ENCODE data around the gene PHF21A.

PHF21A gene

DNA sequence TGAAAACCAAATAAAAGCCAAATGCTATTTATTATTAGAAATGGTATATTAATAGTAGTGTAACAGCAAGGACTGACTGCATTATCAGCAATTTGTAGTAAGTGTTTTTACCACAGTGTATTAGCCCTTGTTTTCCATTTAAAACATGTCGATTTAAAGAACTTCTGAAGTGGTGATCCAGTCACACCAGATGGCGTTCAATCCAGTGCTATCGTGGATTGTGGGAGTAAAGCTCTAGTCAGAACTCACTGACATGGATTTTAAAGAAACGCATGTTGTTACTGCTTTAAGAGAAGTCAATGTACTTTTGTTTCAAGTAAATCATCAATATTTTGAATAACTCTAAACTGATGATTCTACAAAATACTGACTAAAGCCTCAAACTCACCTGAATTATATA, 147.7 kb downstream of the PHF21A start:
- no peak for DNase-seq

- DNase-seq = no peak
Observed at GRCh38 chr11:45968901-45969300, 152.4 kb downstream of the PHF21A start.

DNA sequence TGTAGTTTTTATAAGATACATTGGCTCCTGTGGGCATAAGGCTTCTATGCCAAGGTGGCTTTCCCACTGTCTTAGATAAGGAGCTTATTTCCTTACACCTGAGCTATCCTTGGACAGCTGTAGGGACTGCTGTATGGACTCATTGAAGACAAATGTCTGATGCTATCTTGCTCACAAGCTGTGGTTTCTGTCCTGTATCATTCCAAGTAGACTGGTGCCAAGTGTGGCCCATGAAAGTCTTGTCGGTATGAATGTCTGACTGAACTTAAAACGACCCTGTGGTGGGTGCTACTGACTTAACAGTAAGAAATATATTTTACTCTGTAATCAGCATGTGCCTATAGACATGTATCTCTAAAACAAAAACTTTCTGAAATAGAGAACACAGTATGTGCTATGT, 153.7 kb downstream of the PHF21A start:
- DNase-seq = no peak

DNA sequence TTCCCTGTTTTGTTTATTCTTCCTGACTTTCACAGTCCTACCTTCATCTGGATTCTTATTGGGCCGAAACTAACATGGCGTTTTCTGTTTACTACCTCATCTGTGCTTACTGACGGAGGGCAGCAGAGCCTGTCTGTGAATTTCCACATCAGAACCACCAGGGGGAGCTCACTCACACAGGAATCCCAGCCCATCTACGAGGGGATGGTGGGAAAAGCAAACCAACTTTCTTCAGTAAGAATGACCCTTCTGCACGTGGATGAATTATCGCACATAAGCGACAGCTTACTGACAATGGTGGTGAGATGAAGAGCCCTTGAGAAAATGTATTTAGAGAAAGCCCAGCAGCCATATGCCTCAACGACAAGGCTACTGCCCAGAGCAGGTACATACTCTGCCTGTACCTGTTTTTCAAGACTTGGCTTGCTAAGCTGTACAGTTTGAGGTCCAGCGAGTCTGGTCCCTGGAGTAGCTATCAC, 156.3 kb downstream of the PHF21A start:
- DNase-seq = peak; percentile 9

- no peak for DNase-seq
Observed at GRCh38 chr11:45961751-45962240, 159.5 kb downstream of the PHF21A start.

DNA sequence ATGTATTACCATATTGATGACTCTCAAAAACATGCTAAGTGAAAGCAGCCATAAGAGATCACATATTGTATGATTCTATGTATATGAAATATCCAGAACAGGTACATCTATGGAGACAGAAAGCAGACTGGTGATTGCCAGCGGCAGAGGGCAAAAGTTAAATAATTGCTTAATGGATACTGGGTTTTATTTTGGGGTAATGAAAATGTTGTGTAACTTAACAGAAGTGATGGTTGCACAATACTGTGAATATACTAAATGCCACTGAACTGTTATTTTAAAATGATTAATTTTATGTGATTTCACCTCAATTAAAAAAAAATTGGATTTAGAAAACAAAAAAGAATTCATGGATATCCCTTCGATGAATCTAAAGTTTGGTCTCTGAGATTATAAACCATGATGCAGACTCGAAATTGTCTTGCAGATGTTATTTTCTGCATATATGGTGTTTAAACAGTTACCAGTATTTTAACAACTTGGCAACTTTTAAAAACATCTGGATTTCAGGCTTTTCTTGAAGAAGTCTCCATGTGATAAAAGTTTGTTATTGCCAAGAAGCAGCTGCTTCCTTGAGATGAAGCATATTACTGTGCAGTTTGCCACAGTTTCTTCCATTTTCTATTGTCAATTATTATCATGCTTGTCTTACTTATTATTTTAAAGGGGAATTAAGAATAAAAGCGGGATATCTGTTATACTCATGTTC, 160.7 kb downstream of the PHF21A start:
- DNase-seq = no peak

DNA sequence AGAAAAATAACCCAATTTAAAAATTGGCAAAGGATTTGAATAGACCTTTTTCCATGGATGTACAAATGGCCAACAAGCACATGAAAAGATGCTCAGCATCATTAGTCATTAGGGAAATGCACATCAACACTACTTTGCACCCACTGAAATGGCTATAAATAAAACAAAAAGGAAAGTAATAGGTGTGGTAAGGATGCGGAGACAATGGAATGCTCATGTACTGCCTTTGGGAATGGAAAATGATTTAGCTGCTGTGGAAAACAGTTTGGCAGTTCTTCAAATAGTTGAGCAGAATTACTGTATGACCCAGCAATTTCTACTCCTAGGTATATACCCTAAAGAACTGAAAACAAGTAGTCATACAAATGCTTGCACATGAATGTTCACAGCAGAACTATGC, 161.4 kb downstream of the PHF21A start:
- no peak for DNase-seq

- DNase-seq = no peak
Observed at GRCh38 chr11:45949992-45950407, 171.3 kb downstream of the PHF21A start.

DNA sequence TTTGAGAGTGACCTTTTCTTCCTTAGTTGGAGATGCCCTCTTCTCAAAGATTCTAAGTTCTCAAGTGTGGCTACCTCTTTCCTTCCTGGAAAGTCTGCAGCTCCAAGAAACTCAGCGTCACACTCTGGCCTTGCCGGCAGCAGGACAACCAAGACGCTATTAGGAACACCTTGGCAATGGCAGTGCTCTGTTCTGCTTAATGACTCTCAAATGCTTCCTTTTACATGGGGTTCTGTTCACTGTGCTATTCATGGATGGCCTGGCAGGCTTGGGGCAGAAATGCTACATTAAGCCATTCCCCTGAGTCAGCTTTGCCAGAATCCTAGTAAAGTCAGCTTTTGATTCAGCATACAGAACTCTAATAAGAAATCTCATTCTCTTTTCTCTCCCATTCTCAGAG, 172.9 kb downstream of the PHF21A start:
- no peak for DNase-seq

DNA sequence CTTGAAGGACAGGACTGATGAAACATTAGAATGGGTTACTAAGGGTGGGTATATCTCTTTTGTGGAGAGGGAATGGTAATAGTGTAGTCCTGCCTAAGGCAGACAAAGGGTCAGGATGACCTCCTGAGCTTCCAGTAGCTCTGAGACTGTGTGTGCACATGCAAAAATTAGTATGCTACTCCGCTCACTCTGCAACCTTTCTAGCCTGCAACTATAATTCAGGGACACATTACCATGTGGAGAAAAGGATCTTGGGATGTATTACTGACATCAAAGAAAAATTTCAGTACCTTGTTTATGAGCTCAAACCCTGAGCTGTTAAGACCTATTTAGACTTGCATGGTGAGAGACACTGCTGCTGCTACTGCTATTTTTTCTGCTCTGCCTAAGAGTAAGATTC, 173.4 kb downstream of the PHF21A start:
- no peak for DNase-seq

GRCh38 chr11:45945397-45945999, 175.8 kb downstream of the PHF21A start:
- DNase-seq = no peak

GRCh38 chr11:45942381-45942780, 178.9 kb downstream of the PHF21A start:
- DNase-seq = no peak

GRCh38 chr11:45941285-45941684, 180.0 kb downstream of the PHF21A start:
- DNase-seq = no peak

DNA sequence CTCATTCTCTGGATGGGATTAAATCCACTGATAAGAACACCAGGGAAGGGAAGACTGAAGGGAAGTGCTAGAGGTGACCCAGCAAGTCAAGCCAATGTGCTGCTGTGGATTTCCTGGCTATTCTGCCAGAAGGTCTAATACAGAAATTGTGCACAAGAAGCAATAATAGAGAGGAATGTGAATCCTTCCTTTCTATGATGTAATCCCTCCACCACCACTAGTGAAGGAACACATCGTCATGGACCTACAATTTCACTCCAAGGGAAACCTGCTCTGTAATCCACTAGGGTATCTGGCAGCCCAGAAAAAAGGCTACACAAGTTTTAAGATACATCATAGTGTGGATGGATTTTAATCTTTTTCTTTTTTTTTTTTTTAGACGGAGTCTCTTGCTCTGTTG, 181.4 kb downstream of the PHF21A start:
- no peak for DNase-seq

- no peak for DNase-seq
Observed at GRCh38 chr11:45937916-45938315, 183.3 kb downstream of the PHF21A start.

GRCh38 chr11:45936511-45937054, 184.7 kb downstream of the PHF21A start:
- no peak for DNase-seq

DNA sequence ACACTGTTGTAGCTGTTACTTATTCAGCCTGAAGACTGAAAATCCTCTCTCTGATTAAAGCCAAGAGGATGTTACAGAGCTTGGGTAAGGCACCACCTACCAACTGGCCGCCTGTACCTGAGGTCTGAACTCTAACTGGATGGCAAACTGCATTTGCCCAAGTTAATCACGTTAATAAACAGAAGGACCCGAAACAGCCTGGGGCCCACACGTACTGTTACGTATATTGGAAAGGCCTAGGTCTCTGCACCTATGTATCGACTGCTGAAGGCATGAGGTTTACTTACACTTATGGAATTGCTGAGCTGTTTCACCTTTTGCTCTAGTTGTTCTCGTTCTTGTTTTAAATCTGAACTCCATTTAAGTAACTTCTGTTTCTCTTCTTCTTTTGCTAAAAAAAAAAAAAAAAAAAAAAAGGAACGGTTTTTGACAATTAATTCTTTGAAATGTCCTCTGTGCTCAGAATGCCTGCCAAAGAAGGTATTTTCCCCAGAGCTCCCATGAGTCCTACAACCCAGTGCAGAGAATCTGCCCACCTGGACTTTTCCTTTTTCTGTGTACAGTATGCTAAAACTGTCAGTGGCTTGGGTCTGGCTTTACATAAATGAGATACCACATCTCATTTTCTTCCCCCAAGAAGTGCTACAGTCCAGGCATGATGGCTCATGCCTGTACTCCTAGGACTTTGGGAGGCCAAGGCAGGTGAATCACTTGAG, 185.7 kb downstream of the PHF21A start:
- DNase-seq = no peak

- no peak for DNase-seq
Observed at GRCh38 chr11:45934580-45935318, 186.5 kb downstream of the PHF21A start.

DNA sequence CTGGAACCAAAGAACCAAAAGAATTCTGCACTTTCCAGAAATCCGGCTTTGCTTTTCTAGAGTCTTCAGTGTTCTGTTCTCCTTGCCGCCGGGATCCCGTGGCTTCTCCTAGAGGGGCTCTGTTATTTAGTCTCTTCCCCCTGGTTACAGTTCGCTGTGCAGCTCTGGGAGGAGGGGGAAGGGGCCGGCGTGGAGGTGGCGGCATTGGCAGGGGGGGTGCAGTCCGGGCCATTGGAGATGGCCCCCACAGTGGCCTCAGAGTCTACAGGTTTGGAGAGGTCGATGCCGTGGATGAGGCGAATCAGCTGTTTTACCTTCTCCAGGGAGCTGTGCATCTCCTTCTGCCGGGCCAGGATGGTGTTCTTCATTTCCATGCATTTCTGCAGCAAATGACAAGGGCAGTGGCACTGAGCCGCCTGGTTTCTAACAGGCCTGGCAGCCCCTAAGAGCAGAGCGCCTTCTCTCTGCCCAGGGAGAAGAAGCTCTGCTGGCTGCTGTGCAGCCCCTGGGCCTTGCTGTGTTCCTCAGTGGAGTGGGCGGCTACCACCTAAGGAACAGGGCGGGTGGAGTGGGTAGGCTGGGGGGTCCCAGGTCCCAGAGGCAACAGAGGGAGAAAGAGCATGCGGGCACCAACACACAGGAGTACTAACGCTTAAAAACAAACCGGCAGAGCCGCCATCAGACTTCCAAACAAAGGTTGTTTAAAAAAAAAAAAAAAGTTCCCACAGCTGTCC, 187.2 kb downstream of the PHF21A start:
- DNase-seq = no peak

GRCh38 chr11:45933131-45933831, 188.0 kb downstream of the PHF21A start:
- DNase-seq = no peak

DNA sequence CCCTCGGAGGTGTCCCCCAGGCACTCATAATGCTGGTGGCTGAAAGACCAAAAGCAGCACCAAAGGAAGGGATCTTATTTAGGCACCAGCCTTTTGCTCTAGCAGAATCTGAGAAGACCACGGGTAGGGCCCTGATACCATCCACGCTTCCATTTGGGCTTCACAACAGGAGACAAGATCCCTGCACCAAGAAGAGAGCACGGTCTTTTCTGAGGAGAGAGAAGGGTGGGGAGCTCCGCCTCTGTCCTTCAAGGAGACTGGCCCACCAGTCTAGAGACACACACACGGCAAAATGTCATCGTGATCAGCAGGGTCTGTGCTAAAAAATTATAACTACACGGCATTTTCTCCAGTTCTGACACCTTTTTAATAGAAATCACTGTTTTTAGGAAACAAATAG, 189.0 kb downstream of the PHF21A start:
- no peak for DNase-seq

DNA sequence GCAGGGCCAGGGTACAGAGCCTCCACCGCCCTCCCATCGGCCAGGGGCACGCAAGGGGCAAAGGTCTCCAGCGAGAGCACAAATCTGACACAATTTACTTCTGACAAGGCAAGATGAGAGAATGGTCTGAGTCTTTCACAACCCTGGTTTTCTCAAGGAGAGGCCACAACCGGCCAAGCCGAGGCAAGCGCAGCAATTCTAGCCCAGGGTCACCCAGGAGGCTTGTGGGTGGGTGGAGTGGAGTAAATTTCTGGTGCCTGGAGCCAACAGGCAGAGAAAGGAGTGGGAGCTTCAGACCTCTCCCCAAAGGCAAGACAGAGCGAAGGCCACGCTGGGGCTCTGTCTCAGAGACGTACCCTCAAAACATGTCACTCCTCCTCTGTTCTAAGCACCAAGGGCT, 189.5 kb downstream of the PHF21A start:
- no peak for DNase-seq
